Muscle layer of duodenum (tissue), 2 donors: ENCODE data around the gene METAP1D.

Experiments
- H3K27ac ChIP-seq: one replicate; pipeline ENCODE4 v1.7.0; 2013; ENCODE audit warnings: mild to moderate bottlenecking, low read length
- H3K27me3 ChIP-seq: one replicate; pipeline ENCODE4 v1.7.0; 2013; ENCODE audit warnings: low read depth, mild to moderate bottlenecking, control low read depth, low read length
- H3K36me3 ChIP-seq, 2 donors: one replicate each; pipeline ENCODE4 v1.7.0; 2013; ENCODE audit warnings: low read length in 2 of 2, control low read depth in 1 of 2, mild to moderate bottlenecking in 1 of 2; ENCODE audit not compliant: insufficient read depth in 2 of 2, control insufficient read depth in 1 of 2
- H3K4me1 ChIP-seq, 2 donors: one replicate each; pipeline ENCODE4 v1.7.0; 2013; ENCODE audit warnings: low read length in 2 of 2, mild to moderate bottlenecking in 2 of 2, control low read depth in 1 of 2, moderate library complexity in 1 of 2; ENCODE audit not compliant: insufficient read depth in 2 of 2, control insufficient read depth in 1 of 2
- H3K4me3 ChIP-seq, 2 donors: one replicate each; pipeline ENCODE4 v1.7.0; 2013; ENCODE audit warnings: low read length in 2 of 2, low read depth in 1 of 2, mild to moderate bottlenecking in 1 of 2
- H3K9me3 ChIP-seq, 2 donors: one replicate each; pipeline ENCODE4 v1.7.0; 2013; ENCODE audit warnings: low read length in 2 of 2, control low read depth in 1 of 2, mild to moderate bottlenecking in 1 of 2; ENCODE audit not compliant: control insufficient read depth in 1 of 2
- donor health status: healthy.

Gene METAP1D

GRCh38 chr2:172089633-172090032 lies 89.9 kb downstream of the METAP1D start:
- Histone ChIP-seq H3K4me1 (peaks cover 0 to 33% of the 10 kb centered on the region in 2 donors), H3K4me3 (no peak overlapping the region), H3K27me3 (peaks cover 96% of the 10 kb centered on the region), H3K36me3 (no peaks in the 10 kb centered on the region), H3K27ac (no peak overlapping the region), H3K9me3 (no peaks in the 10 kb centered on the region)

DNA sequence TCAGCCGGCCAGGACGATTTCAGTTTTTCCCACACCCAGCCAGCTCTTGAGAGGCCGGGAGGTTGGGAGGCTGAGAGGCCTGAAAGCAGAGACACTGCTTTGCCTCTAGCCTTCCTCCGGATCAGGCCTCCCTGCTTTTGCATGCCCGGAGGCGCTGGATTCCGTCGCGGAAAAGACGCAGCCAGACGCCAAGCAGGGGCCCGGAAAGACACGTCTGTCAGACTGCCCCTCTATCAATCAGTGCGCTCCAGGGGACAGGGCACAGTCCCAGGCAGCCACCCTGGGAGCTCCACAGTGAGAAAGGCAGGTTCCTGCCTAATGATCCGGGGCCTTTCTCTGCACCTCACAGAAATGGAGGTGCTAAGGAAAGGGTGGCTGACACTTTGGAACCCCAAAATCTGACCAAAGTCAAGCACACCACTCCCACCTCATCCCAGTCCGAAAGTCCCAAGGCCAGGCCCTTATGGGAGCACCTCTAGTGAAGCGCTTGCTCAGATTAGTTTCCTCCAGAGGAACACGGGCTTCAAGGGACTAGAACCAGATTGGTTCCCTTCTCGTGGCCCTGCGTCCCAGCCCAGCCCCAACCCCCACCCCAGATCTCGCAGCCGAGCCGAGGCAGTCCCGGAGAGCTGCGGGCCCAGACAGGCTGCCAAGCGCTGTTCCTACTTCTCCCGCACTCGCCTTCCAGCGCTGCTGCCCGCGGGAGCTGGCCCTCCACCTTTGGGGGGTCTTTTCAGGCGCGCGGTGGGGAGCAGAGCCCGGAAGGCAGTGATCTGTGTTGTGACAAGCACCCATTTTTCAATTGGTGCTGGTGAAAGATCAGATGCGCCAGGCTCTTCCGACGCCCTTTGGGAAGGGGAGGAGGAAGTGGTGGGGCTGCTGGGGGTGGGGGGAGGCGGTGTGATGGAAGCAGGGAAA lies 90.5 kb downstream of the METAP1D start:
- no peak overlapping the region for H3K4me3 ChIP-seq

DNA sequence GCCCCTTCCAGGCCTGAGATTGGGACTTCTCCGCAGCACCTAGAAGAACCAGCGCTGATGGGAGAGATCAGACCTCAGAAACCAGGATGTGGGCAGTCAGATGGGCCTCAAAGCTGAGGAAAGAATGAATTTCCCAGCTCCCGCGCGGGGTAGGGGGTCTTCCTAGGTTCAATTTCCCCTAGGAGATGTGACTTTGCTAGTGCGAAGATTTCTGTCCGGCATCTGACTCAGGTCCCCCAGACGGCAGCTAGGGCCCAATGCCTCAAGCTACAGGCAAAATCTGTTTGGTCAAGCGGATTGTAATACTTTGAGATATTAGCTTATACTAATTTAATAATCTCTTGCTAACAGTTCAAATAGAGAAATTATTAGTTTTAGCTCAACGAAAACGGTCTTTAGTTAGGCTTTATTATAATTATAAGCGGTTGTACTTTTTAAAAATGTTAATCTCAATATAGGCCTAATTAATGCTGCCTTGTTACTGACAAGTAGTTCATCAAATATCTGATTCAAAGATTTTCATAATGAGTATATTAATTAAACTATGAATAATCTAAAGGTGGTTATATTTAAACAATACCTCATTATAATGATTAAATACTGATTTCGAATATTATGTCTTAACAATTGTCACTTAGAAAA lies 91.4 kb downstream of the METAP1D start:
- H3K27me3 ChIP-seq: peaks cover 96% of the 10 kb centered on the region
- no peak overlapping the region for H3K27ac ChIP-seq
- H3K9me3 ChIP-seq: no peaks in the 10 kb centered on the region
- H3K4me1 ChIP-seq: peaks cover 4 to 33% of the 10 kb centered on the region in 2 donors
- no peak overlapping the region for H3K4me3 ChIP-seq
- H3K36me3 ChIP-seq: no peaks in the 10 kb centered on the region

More for the DNA sequence above, 90.5 kb downstream of the METAP1D start:
- Histone ChIP-seq H3K9me3 (no peaks in the 10 kb centered on the region), H3K27me3 (peaks cover 96% of the 10 kb centered on the region), H3K4me1 (peaks cover 4 to 33% of the 10 kb centered on the region in 2 donors), H3K27ac (no peak overlapping the region), H3K36me3 (no peaks in the 10 kb centered on the region)

- H3K4me3 ChIP-seq: no peak overlapping the region
- H3K36me3 ChIP-seq: no peaks in the 10 kb centered on the region
- H3K27me3 ChIP-seq: peaks cover 96% of the 10 kb centered on the region
- H3K9me3 ChIP-seq: no peaks in the 10 kb centered on the region
- H3K4me1 ChIP-seq: peaks cover 4 to 33% of the 10 kb centered on the region in 2 donors
- H3K27ac ChIP-seq: no peak overlapping the region
Measured at GRCh38 chr2:172091761-172092566, 92.2 kb downstream of the METAP1D start.

DNA sequence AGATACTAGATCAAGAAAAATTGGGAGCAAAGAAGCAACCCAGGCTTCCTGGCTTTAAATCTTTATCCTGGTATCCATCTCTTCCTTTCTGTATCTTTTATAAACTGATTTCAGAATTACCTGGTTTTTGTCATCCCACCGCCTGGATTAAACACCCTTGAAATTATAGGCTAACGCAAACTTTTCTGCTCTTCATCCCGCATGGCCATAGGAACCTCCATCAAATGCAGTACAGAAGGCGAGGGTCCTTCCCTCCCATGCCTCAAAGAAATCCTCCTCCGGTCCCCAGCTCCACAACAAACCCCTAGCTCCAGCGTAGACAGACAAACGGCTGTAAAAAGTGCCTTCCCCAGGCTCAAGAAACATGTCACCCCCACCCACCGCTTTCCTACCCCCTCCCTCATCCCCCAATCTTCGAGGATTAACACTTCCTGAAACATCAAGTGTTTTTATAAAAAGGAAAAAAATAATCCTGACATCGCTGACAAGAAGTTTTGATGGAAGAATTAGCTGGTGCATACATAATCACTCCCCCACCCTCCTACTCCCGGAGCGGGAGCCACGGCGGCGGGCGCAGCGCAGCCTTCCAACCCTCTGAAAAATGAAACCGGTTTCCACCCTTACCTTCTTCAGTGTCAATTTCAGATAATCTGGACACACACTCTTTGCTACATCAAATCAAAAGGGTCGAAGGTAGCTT lies 93.1 kb downstream of the METAP1D start:
- Histone ChIP-seq H3K9me3 (no peaks in the 10 kb centered on the region), H3K27ac (no peak overlapping the region), H3K27me3 (peaks cover 96% of the 10 kb centered on the region), H3K36me3 (no peaks in the 10 kb centered on the region), H3K4me3 (no peak overlapping the region), H3K4me1 (peaks cover 4 to 38% of the 10 kb centered on the region in 2 donors)

- Histone ChIP-seq H3K27me3 (peaks cover 96% of the 10 kb centered on the region), H3K4me1 (peaks cover 4 to 41% of the 10 kb centered on the region in 2 donors), H3K4me3 (no peak overlapping the region), H3K27ac (no peak overlapping the region), H3K9me3 (no peaks in the 10 kb centered on the region), H3K36me3 (no peaks in the 10 kb centered on the region)
Measured at GRCh38 chr2:172093416-172094293, 93.9 kb downstream of the METAP1D start.

DNA sequence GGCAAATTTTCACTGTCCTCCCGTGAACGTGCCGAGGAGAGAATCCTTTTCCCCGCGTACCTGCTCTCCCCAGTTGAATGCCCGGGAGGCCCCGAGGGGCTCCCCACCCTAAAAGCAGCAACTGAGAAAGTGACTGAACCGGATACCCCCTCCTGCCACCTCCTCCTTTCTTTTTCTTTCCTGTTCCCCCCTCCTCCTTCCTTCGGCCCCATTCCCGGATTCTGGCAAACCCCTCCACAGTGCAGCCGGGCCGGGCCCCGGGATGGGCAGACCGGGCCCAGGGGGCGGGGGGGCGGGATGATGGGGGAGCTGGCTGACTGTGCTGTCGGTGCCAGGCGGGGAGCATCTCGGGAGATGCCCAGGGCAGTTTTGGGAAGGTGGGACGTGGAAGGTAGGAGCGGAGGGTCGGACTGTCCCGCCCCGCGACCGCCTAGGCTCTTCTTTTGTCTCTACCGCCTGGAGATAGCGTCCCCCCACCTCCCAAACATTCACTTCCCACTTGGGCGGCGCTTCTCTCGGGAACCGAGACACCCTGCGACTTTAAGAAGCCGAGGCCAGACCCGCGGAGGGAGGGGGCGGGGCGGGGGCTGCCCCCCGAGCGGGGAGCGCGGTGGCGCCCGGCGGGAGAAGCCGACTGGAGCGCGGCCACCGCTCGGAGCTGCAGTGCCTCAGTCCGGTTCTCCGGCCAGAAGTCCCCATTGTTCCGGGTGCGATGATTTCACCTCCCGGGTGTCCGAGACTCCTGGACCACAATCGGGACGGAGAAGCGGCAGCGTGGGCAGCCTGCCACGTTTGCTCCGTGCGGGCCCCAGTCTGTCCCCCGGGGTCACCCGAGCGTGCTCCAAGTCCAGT lies 94.8 kb downstream of the METAP1D start:
- no peaks in the 10 kb centered on the region for H3K9me3 ChIP-seq
- H3K4me1 ChIP-seq: peaks cover 4 to 49% of the 10 kb centered on the region in 2 donors
- H3K4me3 ChIP-seq: peak overlapping the region; percentile 50 to 61
- peaks cover 97% of the 10 kb centered on the region for H3K27me3 ChIP-seq
- H3K36me3 ChIP-seq: no peaks in the 10 kb centered on the region
- H3K27ac ChIP-seq: no peak overlapping the region

DNA sequence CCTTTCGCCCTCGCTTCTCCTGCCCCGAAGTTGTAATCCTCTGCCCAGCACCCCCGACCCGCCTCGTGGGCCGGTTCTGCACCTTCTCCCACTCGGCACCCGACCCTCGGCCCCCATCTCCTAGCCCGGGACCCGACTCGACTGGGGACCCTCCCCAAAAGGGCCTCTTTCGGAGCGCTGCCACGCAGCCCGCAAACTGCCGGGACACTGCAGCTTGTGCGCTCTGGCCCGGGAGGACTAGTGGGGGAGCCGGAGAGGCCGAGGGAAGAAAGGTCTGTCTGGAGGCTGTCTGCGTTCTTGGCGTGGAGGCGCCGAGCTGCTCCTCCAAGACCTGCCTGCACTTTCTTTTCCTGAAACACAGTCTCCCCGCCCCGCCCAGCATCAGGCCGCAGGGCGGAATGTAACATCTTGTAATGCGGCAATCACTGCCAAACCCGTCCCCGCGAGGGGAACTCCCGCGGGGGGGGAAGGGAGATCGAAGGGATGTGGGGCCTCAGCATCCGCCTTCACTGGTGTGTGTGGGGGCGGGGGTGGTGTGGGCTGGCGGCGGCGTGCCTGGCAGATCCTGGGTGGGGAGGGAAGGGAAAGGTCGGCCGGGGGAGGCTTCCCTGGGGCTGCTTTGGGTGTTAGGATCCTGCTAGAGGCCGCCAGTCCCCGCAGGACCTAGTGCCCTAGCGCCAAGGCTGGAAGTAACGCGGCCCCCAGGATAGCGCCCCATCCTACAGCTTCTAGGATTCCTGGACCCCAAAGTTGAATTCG lies 95.6 kb downstream of the METAP1D start:
- peaks cover 96% of the 10 kb centered on the region for H3K27me3 ChIP-seq
- H3K9me3 ChIP-seq: no peaks in the 10 kb centered on the region
- no peaks in the 10 kb centered on the region for H3K36me3 ChIP-seq
- no peak overlapping the region for H3K27ac ChIP-seq
- H3K4me1 ChIP-seq: peaks cover 4 to 55% of the 10 kb centered on the region in 2 donors
- H3K4me3 ChIP-seq: peak overlapping the region; percentile 50 to 61

DNA sequence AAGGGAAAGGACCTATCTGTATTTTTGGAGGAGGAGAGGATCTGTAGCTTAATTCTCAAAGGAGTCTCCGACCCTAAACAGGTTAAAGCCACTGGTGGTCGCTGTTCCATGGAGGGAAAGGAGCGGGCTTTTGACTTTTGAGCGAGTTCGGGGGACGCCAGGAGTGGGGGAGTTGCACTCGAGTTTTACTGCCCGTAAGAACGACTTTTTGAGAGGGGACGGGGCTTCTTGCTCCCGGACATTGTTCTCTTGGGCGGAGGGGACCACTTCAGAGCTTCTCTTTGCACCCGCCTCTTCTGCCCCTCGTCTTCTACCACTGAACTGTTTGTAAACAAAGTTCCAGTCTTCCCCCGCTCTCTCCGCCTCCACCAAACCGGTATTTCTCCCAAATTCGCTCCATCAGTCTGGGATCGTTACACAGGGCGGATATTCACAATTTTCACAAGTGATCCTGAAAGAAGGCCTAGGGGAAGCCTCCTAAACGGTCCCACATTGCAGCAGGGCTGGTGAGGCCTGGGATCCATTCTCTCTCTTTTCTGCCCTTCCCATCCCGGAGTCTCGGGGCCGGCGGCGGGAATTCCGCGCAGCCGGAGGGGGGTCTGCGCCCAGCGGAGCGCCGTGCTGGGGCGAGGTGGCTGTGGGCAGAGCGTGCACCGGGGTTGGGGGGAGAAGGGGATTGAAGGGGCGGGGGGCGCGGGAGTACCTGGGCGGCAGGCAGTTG lies 96.3 kb downstream of the METAP1D start:
- Histone ChIP-seq H3K4me1 (peaks cover 4 to 62% of the 10 kb centered on the region in 2 donors), H3K27me3 (peaks cover 97% of the 10 kb centered on the region)

More for the DNA sequence above, 96.3 kb downstream of the METAP1D start:
- Histone ChIP-seq H3K4me3 (peak overlapping the region; percentile 13 to 37), H3K36me3 (no peaks in the 10 kb centered on the region), H3K9me3 (no peaks in the 10 kb centered on the region), H3K27ac (no peak overlapping the region)
